Mucosa of descending colon (tissue), 3 donors: Measurements from ENCODE around the gene CENPA. TPM values are rescaled to one million over a fixed set of nuclear protein-coding genes. Genes with fewer than 3 reads are reported as not detected.

Experiments
- ATAC-seq: fragments of 200-7000 bp; cut with Tn5 transposase; one replicate; pipeline ENCODE4 v1.9.1; 2020; ENCODE audit warnings: mild to moderate bottlenecking, moderate library complexity
- DNase-seq, 3 donors: peaks; one replicate each; pipeline ENCODE4 v3.0.0-alpha.2; 2020
- H3K36me3 ChIP-seq: fragments of 200-600 bp; one replicate; pipeline ENCODE4 v1.8.0; 2021; ENCODE audit warnings: low read depth, mild to moderate bottlenecking
- H3K4me1 ChIP-seq: fragments of 200-600 bp; one replicate; pipeline ENCODE4 v1.8.0; 2021; ENCODE audit warnings: low read depth, mild to moderate bottlenecking
- H3K4me3 ChIP-seq: fragments of 200-600 bp; one replicate; pipeline ENCODE4 v1.8.0; 2021; ENCODE audit warnings: mild to moderate bottlenecking
- H3K9me3 ChIP-seq: fragments of 200-600 bp; one replicate; pipeline ENCODE4 v1.8.0; 2021; ENCODE audit warnings: mild to moderate bottlenecking
- CTCF ChIP-seq: fragments of 200-600 bp; IDR thresholded peaks from one replicate; pipeline ENCODE4 v1.8.0; 2022; ENCODE audit warnings: antibody characterized with exemption, mild to moderate bottlenecking
- intact Hi-C, 2 donors: fragments of 100-400 bp; cut with DNase I in 1 of 2; cut with micrococcal nuclease in 1 of 2; formaldehyde crosslinking; loops; one replicate each; pipeline versions ENCODE4 v1.11.0 to v1.11.1; 2022; cut with DNase I, micrococcal nuclease
- total RNA-seq, 3 donors: library from RNA; stranded (reverse); fragmentation: NEBNext Ultra II Directional in 2 of 3; extraction: Animal tissue kit (Norgen Biotek cat#: 25700) in 2 of 3; gene quantifications; one replicate each; pipeline versions ENCODE4 v1.2.1 to v1.2.4, GENCODE V29; 2021 to 2023
- donor health status: DM: no; HTN: no; CAD: no; lungs with moderate emphysema.
- donor health status: DM: no; HTN: no; CAD: no.
- donor health status: DM: no; HTN: yes; CAD: no.

The CENPA gene
- total RNA-seq, 3 donors from 2014 or later, result 1.0 to 10.1 (median 1.7) TPM

DNA sequence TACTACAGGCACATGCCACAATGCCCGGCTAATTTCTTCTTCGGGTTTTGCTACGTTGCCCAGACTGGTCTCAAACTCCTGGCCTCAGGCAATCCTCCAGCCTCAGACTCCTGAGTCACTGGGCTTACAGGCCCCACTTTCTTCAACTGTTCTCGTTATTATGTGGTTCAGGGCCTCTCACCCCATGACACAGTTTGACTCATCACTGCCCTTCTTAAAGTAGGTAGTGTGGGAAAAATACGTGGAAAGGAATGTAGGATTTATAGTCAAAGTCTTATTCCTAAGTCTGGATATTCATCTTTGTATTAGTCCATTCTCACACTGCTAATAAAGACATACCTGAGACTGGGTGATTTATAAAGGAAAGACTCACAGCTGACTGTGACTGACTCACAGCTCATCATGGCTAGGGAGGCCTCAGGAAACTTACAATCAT lies 19.4 kb downstream of the CENPA start:
- ATAC-seq (no peak), DNase-seq (no peak)
- TF ChIP-seq CTCF, result no peak
- intact Hi-C loops, result no loop called here
- Histone ChIP-seq H3K36me3 (no peaks in the 10 kb centered on the region), H3K4me1 (no peaks in the 10 kb centered on the region), H3K4me3 (no peak overlapping the region), H3K9me3 (no peaks in the 10 kb centered on the region)

- intact Hi-C loops, result no loop called here
- H3K36me3 ChIP-seq, result no peaks in the 10 kb centered on the region
- no peaks in the 10 kb centered on the region for H3K9me3 ChIP-seq
- no peak for DNase-seq
- no peak for TF ChIP-seq CTCF
- H3K4me1 ChIP-seq, result no peaks in the 10 kb centered on the region
- H3K4me3 ChIP-seq, result no peak overlapping the region
- no peak for ATAC-seq
Measured at GRCh38 chr2:26807788-26808460, 22.1 kb downstream of the CENPA start.

GRCh38 chr2:26809211-26809610 lies 23.4 kb downstream of the CENPA start:
- Histone ChIP-seq H3K4me1 (no peaks in the 10 kb centered on the region), H3K9me3 (no peaks in the 10 kb centered on the region), H3K4me3 (no peak overlapping the region), H3K36me3 (no peaks in the 10 kb centered on the region)
- intact Hi-C loops, result no loop called here
- no peak for DNase-seq
- no peak for TF ChIP-seq CTCF
- no peak for ATAC-seq

DNA sequence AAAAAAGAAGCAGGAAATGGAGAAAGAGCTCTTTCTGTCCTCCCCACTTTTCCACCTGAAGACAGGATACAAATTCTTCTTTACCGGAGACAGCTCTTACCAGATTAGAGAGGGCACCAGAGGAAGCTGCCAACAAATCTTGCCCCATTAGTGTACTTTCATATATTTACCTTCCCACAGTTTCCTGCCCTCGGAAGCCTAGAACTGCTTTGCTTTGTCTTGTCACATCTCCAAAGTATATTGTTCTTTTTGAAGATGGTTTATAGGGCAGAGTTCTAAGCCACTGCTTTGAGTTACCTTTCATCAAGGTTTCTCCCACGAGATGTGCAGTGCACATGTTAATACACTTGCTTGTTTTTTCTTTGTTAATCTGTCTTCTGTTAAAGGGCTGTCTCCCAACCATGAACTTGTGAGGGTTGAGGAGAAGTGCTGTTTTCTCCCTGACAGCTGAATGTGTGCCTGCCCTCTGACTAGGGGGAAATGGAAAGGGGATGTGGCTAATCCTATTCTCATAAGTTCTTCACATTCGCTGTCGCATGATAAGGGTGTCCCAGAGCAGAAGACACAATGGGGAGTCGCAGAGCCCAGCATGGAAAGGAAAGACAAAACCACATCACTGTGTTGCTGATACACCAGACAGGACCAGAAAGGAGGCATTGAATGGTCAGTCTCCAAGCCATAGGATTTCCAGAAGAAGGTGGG lies 24.2 kb downstream of the CENPA start:
- no peaks in the 10 kb centered on the region for H3K4me1 ChIP-seq
- TF ChIP-seq CTCF, result no peak
- H3K9me3 ChIP-seq, result no peaks in the 10 kb centered on the region
- intact Hi-C loops, result no loop called here
- H3K36me3 ChIP-seq, result no peaks in the 10 kb centered on the region
- DNase-seq (peak in 1 of 3 donors; percentile 10), ATAC-seq (peak; percentile 24)
- no peak overlapping the region for H3K4me3 ChIP-seq

GRCh38 chr2:26811261-26811660 lies 25.4 kb downstream of the CENPA start:
- no peaks in the 10 kb centered on the region for H3K36me3 ChIP-seq
- no peak overlapping the region for H3K4me3 ChIP-seq
- intact Hi-C loops, result no loop called here
- DNase-seq (no peak), ATAC-seq (no peak)
- TF ChIP-seq CTCF, result no peak
- no peaks in the 10 kb centered on the region for H3K4me1 ChIP-seq
- H3K9me3 ChIP-seq, result no peaks in the 10 kb centered on the region
